Endothelial cell of umbilical vein (primary cell): ENCODE results near the gene KRT78. TPM values are rescaled to one million over a fixed set of nuclear protein-coding genes. Genes with fewer than 3 reads are reported as not detected.

Experiments
- BruUV-seq: library from RNA; stranded (reverse); fragments of 400-500 nt; replicated peaks from 2 replicates; lab custom pipeline; 2021; lab: Mats Ljungman, UMichigan
- CTCF ChIA-PET: fragments of 300-600, 350-600 bp; sonication (Branson Sonifier 250); formaldehyde crosslinking; loops from one replicate; lab custom pipeline; 2021; ENCODE audit warnings: antibody characterized with exemption, inconsistent platforms; lab: Charles Lee
- POLR2A ChIA-PET: fragments of 300-600, 350-600 bp; sonication (Branson Sonifier 250); formaldehyde crosslinking; loops from one replicate; lab custom pipeline; 2021; ENCODE audit warnings: antibody characterized with exemption, inconsistent platforms; lab: Charles Lee
- DNase-seq: peaks from one replicate; pipeline ENCODE4 v3.0.0-alpha.2; 2011; ENCODE audit warnings: low read depth, low spot score
- FAIRE-seq: peaks from 2 replicates; lab custom pipeline; 2011; peaks lifted over from hg19 to GRCh38; lab: Jason Lieb, UNC
- H2AFZ ChIP-seq: 2 replicates; pipeline ENCODE4 v1.6.0; 2012; ENCODE audit warnings: low read depth, low read length, control low read depth, inconsistent platforms
- H3K27ac ChIP-seq: 2 replicates; pipeline ENCODE4 v1.5.1; 2011; ENCODE audit warnings: low read depth, mild to moderate bottlenecking, control low read depth, low read length, moderate library complexity; ENCODE audit not compliant: insufficient read depth
- H3K27me3 ChIP-seq, 2 experiments: 2 replicates each; pipeline versions ENCODE4 v1.6.0 to v1.6.1; 2011; ENCODE audit warnings: low read length in 2 of 2, mixed read lengths in 1 of 2; ENCODE audit not compliant: control insufficient read depth in 2 of 2, insufficient read depth in 2 of 2
- H3K36me3 ChIP-seq, 2 experiments: 2 replicates in 1 of 2; 3 replicates in 1 of 2; pipeline ENCODE4 v1.5.1; 2011; ENCODE audit warnings: low read length in 2 of 2, mild to moderate bottlenecking in 1 of 2, moderate library complexity in 1 of 2; ENCODE audit not compliant: control insufficient read depth in 2 of 2, insufficient read depth in 2 of 2; ENCODE audit errors: extremely low read depth in 1 of 2
- H3K4me1 ChIP-seq: 3 replicates; pipeline ENCODE4 v1.5.1; 2011; ENCODE audit warnings: mild to moderate bottlenecking, low read length; ENCODE audit not compliant: control insufficient read depth, insufficient read depth; ENCODE audit errors: extremely low read depth
- H3K4me2 ChIP-seq: 2 replicates; pipeline ENCODE4 v1.6.1; 2011; ENCODE audit warnings: low read length, control low read depth, mixed read lengths; ENCODE audit not compliant: insufficient read depth
- H3K4me3 ChIP-seq, 3 experiments: fragments of 200-600 bp in 1 of 3; sonication (generic), shearing (Covaris generic) in 1 of 3; replicated peaks in 1 of 3; 2 replicates each; pipeline ENCODE4 v1.5.1; 2011 to 2016; ENCODE audit warnings: control low read depth in 3 of 3, low read length in 3 of 3, mild to moderate bottlenecking in 2 of 3, inconsistent platforms in 1 of 3, low read depth in 1 of 3, moderate library complexity in 1 of 3; ENCODE audit not compliant: insufficient read depth in 1 of 3
- H3K79me2 ChIP-seq: 2 replicates; pipeline ENCODE4 v1.6.0; 2012; ENCODE audit warnings: low read length, inconsistent platforms; ENCODE audit not compliant: control insufficient read depth, insufficient read depth
- H3K9ac ChIP-seq: replicated peaks from 2 replicates; pipeline ENCODE3; 2011; ENCODE audit warnings: low read length, control low read depth; ENCODE audit not compliant: insufficient read depth; ENCODE audit errors: extremely low read depth
- H3K9me1 ChIP-seq: replicated peaks from 3 replicates; pipeline ENCODE4 v1.6.0; 2011; ENCODE audit warnings: mild to moderate bottlenecking, low read length; ENCODE audit not compliant: control insufficient read depth, insufficient read depth; ENCODE audit errors: extremely low read depth
- H3K9me3 ChIP-seq: replicated peaks from 2 replicates; pipeline ENCODE4 v1.5.1; 2012; ENCODE audit warnings: low read length, inconsistent platforms; ENCODE audit not compliant: control insufficient read depth, insufficient read depth
- H4K20me1 ChIP-seq: replicated peaks from 2 replicates; pipeline ENCODE3; 2011; ENCODE audit warnings: mild to moderate bottlenecking, low read length; ENCODE audit not compliant: control insufficient read depth, insufficient read depth; ENCODE audit errors: extremely low read depth
- CTCF ChIP-seq, 2 donors: IDR thresholded peaks; 1 replicate in 1 of 2; 2 replicates in 1 of 2; pipeline ENCODE4 v1.5.1; 2011; ENCODE audit warnings: low read length in 2 of 2, mild to moderate bottlenecking in 2 of 2, moderate library complexity in 2 of 2, control low read depth in 1 of 2, inconsistent platforms in 1 of 2, low read depth in 1 of 2; ENCODE audit not compliant: insufficient read depth in 1 of 2; ENCODE audit errors: extremely low read depth in 1 of 2
- EZH2 ChIP-seq: IDR thresholded peaks from 2 replicates; pipeline ENCODE4 v1.6.1; 2012; ENCODE audit warnings: borderline replicate concordance, low read depth, mild to moderate bottlenecking, moderate library complexity, low read length, inconsistent platforms; ENCODE audit not compliant: severe bottlenecking
- FOS ChIP-seq: IDR thresholded peaks from 2 replicates; pipeline ENCODE4 v1.6.1; 2011; ENCODE audit warnings: mild to moderate bottlenecking, low read length, moderate library complexity, borderline replicate concordance; ENCODE audit not compliant: insufficient read depth
- GATA2 ChIP-seq: IDR thresholded peaks from 2 replicates; pipeline ENCODE4 v1.7.0; 2011; ENCODE audit warnings: low read depth, mild to moderate bottlenecking, moderate library complexity, mixed read lengths, low read length; ENCODE audit not compliant: insufficient read length, insufficient read depth
- JUN ChIP-seq: IDR thresholded peaks from 2 replicates; pipeline ENCODE4 v1.6.1; 2011; ENCODE audit warnings: borderline replicate concordance, low read depth; ENCODE audit not compliant: insufficient read length, insufficient read depth
- MAX ChIP-seq: IDR thresholded peaks from 2 replicates; pipeline ENCODE4 v1.6.1; 2011; ENCODE audit not compliant: insufficient read depth, insufficient read length
- MYC ChIP-seq: IDR thresholded peaks from one replicate; pipeline ENCODE4 v1.6.1; 2011; ENCODE audit warnings: mild to moderate bottlenecking, low read depth, low read length
- POLR2A ChIP-seq: IDR thresholded peaks from 2 replicates; pipeline ENCODE4 v1.6.1; 2012; ENCODE audit warnings: low read depth, mild to moderate bottlenecking, control low read depth, low read length
- POLR2AphosphoS5 ChIP-seq: IDR thresholded peaks from 2 replicates; pipeline ENCODE4 v1.6.1; 2012; ENCODE audit warnings: low read depth, mild to moderate bottlenecking, control low read depth, low read length, moderate library complexity; ENCODE audit not compliant: insufficient read depth
- dilution Hi-C: fragments of 300-500 bp; cut with MboI; formaldehyde crosslinking; loops from one replicate; pipeline ENCODE4 v1.15.0; 2019; ENCODE audit warnings: low sequenced_read_pairs; ENCODE audit not compliant: extremely low pct_ligation_motif_present
- intact Hi-C: fragments of 100-400 bp; cut with micrococcal nuclease; formaldehyde crosslinking; loops from one replicate; pipeline ENCODE4 v1.10.0; 2022
- polyA plus RNA-seq, 4 experiments: library from polyadenylated mRNA; depleted of rRNA in 3 of 4; stranded (reverse) in 3 of 4; unstranded in 1 of 4; fragments of >200 nt; gene quantifications; 2 replicates each; pipeline versions ENCODE4 v1.2.1 to v1.2.3, GENCODE V29; 2011 to 2012; ENCODE audit warnings: missing spikeins in 1 of 4
- total RNA-seq: library from RNA; stranded (reverse); gene quantifications from 2 replicates; pipeline ENCODE4 v1.2.3, GENCODE V29; 2021

Gene KRT78
- total and polyA plus RNA-seq, 2 donors (not counting 3 experiments of a cell fraction or from before 2014, with no cell fraction given) = not detected

DNA sequence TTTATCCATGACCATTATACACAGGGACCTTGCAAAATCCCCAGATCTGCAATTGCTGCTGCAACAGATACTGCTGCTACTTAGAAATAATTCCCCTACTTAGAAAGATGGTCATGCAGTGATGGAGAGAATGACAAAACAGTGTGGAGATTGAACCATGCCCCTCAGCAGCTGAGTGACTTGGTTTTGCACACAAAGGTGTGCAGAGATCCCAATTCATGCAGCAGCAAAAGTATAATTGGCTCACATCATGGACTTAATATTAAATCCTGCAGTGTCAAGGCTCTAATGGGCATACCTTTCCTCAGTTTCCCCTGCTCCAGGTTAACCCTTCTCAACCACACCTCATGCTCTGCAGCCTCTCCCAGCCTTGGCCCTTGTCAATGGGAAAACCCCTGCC lies 3.0 kb upstream of the KRT78 start:
- intact Hi-C loops = no loop called here
- H4K20me1 ChIP-seq = no peaks in the 10 kb centered on the region
- H3K4me2 ChIP-seq = no peak overlapping the region
- FAIRE-seq (no peak), DNase-seq (no peak)
- POLR2A ChIA-PET = interaction anchor here (0.7 kb wide), 1 partner anchor 102 kb away, joined by 4 read pairs; no protein-coding TSS in a partner anchor
- dilution Hi-C loops = no loop called here
- CTCF ChIA-PET = no interaction called here
- no peak overlapping the region for H3K9ac ChIP-seq
- BruUV-seq = no TSS peak
- no peaks in the 10 kb centered on the region for H3K4me1 ChIP-seq
- no peaks in the 10 kb centered on the region for H3K79me2 ChIP-seq
- H3K9me1 ChIP-seq = no peaks in the 10 kb centered on the region
- no peak for TF ChIP-seq MAX
- TF ChIP-seq GATA2 = no peak
- TF ChIP-seq EZH2 = no peak
- no peak for TF ChIP-seq CTCF (IDR thresholded peaks at IDR 0.05; ENCODE audit: extremely low read depth in 1 of 2, insufficient read depth in 1 of 2, low read depth in 1 of 2, low read length in 2 of 2)
- TF ChIP-seq POLR2A = no peak
- H2AFZ ChIP-seq = no peak overlapping the region
- H3K4me3 ChIP-seq = no peak overlapping the region
- H3K27ac ChIP-seq = no peak overlapping the region
- H3K36me3 ChIP-seq = no peaks in the 10 kb centered on the region
- peaks cover 5% of the 10 kb centered on the region in 2 experiments for H3K27me3 ChIP-seq
- H3K9me3 ChIP-seq = no peaks in the 10 kb centered on the region

- no peak overlapping the region for H3K4me2 ChIP-seq
- H3K79me2 ChIP-seq = no peaks in the 10 kb centered on the region
- no peak for TF ChIP-seq MYC
- TF ChIP-seq MAX = no peak
- no peak for TF ChIP-seq POLR2AphosphoS5
- TF ChIP-seq POLR2A = no peak
- TF ChIP-seq EZH2 = no peak
- TF ChIP-seq GATA2 = no peak
- TF ChIP-seq CTCF (IDR thresholded peaks at IDR 0.05; ENCODE audit: extremely low read depth in 1 of 2, insufficient read depth in 1 of 2, low read depth in 1 of 2, low read length in 2 of 2) = no peak
- TF ChIP-seq JUN = no peak
- no peak for TF ChIP-seq FOS
- H3K9me3 ChIP-seq = no peaks in the 10 kb centered on the region
- no peaks in the 10 kb centered on the region for H4K20me1 ChIP-seq
- H3K4me3 ChIP-seq = no peak overlapping the region
- BruUV-seq = no TSS peak
- dilution Hi-C loops (no loop called here), intact Hi-C loops (no loop called here)
- H3K27ac ChIP-seq = no peak overlapping the region
- no peaks in the 10 kb centered on the region for H3K9me1 ChIP-seq
- CTCF ChIA-PET = no interaction called here
- no peak overlapping the region for H2AFZ ChIP-seq
- H3K27me3 ChIP-seq = peaks cover 5% of the 10 kb centered on the region in 2 experiments
- FAIRE-seq (no peak), DNase-seq (no peak)
- POLR2A ChIA-PET = no interaction called here
- no peak overlapping the region for H3K9ac ChIP-seq
- no peaks in the 10 kb centered on the region for H3K4me1 ChIP-seq
- H3K36me3 ChIP-seq = no peaks in the 10 kb centered on the region
Measured at GRCh38 chr12:52850681-52851080, 1.9 kb upstream of the KRT78 start.
